ENCODE results near the gene AMH. TPM values are rescaled to one million over a fixed set of nuclear protein-coding genes. Genes with fewer than 3 reads are reported as not detected.
"Not testable (repeated sequence)": the region's sequence is repeated elsewhere in the genome, so short reads cannot be mapped to it uniquely, and the experiment has no call there.

The AMH gene
- polyA plus RNA-seq (ENCODE audit: insufficient read length), result 6.1 TPM

GRCh38 chr19:2249010-2249866 is at the start of gene AMH:
AMH (plus strand) TSS chr19:2249323; CDS start chr19:2249333, 10 bp downstream.
- DNase-seq (ENCODE audit: low read depth), result no peak

DNA sequence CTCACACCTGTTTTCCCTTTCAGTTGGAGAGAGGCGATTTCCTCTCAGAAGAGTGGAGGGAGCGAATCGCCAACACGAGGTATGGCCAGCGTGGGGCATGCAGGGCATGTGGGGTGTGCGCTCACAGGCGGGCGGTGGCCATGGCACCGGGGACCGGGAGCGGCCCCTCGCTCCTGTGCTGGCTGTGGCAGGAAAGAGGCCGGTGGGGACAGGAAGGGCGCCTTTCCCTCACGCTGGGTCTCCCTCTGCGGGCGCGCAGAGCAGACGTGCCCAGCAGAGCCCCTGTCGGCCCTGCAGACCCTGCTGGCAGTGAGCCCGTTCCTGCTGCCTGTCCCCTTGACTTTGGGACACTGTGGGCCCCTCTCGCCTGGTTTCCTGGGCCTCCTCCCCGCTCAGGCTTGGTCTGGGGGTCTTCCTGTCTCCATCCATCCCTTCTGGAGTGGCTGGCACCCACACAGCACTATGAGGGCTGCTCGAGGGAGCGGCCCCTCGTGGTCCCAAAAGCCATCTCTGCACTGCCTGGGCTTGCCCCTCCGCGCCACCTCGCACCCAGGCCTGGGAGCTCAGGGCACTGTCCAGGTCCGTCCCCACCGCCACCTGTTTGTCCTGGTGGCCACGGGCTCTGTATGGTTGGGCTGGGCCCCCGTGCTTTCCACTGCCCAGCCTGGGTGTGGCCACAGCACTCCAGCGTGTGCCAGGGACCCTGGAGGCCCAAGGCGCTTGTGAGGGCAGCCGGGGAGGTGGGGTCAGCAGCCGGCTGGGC is 49.1 kb upstream of the AMH start:
- DNase-seq (ENCODE audit: low read depth), result no peak

GRCh38 chr19:2200624-2201294 is 48.4 kb upstream of the AMH start:
- not testable (repeated sequence) for DNase-seq (ENCODE audit: low read depth)

DNA sequence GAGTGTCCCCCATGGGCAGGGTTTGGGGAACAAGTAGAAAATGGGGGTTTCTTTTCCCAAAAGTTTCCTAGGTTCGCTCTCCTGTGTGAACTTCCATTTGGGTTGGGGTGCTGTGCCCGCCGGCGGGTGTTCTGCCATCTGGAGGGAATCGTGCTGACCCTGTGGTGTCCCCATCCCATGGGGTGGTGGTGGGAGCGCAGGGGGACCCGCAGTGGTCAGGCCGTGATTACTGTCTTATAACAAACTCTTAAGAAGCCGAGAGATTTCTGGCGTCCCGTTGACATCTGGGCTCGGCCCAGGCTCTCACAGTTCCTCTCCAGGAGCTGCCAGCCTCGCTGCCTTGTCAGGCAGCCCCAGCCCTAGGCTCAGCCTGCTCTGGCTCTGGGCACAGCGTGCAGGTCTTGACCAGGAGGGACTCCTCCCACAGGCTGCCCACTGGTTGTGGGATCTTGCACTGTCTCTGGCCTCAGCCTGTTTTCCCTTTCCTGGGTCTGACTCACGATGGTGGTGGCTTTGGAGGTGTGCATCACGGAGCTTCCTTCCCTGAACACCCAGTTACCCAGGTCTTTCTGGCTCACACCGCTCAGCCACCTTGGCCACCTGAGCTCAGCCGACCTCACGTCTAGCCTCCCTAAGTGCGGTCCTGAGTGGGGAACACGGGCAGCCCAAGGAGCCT is 47.5 kb upstream of the AMH start:
- no peak for DNase-seq (ENCODE audit: low read depth)

DNA sequence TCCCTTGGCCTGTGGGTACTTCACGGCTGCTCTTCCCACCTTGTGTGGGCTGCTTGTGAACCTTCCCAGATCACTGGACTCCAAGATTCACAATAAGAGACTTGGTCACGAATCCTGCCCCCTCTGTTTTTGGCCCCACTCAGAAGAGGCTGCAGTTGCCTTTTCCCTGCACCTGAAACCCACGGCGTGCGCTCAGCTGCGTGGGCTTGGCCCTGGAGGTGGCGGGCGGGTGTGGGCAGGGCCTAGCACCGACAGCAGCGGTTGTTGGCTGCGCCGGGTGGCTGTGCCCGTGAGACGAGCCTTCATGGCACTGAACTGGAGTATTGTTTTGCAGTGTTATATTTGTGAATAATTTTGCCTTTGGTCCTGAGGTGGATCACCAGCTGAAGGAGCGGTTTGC is 46.8 kb upstream of the AMH start:
- no peak for DNase-seq (ENCODE audit: low read depth)

DNA sequence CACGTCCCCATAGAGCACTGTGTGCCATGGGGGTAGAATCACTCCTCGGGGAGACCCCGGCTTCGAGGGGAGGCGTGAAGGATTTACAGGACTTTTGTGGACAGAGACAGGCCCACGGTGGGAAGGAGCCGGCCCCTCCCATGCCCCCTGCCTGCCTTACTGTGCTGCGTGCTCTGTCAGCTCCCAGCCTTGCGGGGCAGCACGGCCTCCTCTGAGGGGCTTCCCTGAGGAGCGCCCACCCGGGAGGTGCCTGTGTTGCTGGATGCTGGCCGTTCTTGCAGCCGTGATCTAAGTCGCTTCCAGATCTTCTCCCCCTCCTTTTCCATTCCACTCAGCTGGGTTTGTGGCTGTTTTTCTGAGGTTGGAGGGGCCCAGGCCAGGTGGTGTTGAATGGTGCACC is 42.1 kb upstream of the AMH start:
- no peak for DNase-seq (ENCODE audit: low read depth)

DNA sequence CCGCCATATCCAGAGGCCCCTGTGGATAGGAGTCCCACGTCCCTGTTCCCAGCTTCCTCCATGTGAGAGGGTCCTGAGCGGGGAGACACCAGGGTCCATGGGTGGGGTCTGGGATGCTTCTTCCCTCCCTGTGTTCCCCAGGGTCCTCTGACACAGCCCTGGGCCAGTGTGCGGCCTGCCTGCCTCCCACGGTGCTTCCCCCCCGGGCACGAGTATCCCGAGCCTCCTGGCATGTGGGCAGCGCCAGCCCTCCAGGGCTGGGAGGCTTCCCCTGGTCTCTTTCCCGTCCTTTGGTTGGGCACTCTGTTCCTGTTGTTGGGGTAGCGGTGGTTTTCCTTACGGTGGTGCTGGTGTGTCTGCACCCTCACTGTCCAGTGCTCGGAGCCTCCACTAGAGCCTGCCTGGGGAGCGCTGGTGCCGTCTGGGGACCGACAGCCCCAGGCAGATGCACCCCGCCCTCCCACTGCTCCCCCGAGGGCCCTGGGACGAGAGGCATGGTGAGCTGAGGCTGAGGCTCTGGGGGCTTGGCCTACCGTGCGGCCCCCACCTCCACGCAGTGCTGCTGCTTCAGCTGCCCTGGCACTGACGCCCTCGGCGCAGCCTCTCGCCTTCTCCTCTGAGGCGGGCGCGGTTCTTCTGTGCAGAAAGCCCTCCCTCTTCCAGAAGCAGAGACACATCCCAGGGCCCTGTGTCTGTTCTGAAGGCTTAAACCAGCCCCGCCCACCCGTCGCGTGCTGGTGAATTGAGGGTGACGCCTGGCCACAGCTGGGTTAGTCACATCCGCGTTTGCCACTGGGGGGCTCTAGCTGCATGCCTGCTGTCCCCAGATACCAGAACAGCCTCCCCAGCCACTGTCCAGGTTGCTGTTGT is 40.9 kb upstream of the AMH start:
- no peak for DNase-seq (ENCODE audit: low read depth)

DNA sequence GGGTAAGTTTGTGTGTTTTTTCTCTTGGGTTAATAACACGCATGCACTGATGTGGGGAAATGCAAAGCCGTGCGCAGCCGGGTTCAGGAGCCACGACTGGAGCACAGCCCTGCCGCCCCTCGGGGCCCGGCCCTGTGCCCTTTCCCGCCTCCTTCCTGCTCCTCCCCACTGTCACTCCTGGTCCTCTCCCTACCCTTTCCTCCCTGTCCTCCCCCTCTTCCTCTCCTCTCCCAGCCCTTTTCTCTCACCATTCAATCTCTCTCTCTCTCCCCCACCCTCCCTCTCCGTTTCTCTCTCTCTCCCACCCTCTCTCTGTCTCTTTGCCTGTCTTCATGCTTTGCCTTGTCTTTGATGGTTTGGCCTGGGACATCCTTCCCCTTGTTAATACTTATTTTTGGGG is 40.1 kb upstream of the AMH start:
- DNase-seq (ENCODE audit: low read depth), result no peak

GRCh38 chr19:2209408-2209807 is 39.7 kb upstream of the AMH start:
- DNase-seq (ENCODE audit: low read depth), result no peak

DNA sequence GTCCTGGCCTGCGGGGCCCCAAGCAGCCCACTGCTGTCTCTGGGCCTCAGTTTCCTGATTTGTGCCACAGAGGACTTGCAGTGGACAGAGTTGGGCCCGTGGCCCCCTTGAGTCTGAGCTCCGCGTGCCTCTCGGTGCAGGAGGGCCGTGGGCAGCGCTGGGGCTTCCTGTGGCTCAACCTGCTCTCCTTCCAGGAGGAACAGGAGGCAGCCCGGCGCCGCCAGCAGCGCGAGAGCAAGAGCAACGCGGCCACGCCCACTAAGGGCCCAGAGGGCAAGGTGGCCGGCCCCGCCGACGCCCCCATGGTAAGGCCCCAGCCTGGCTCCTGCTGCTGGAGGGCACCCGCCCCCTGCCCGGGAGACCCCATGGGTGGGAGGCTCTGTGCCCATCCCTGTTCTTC is 38.9 kb upstream of the AMH start:
- DNase-seq (ENCODE audit: low read depth), result no peak

GRCh38 chr19:2210987-2211740 is 38.0 kb upstream of the AMH start:
- DNase-seq (ENCODE audit: low read depth), result no peak

DNA sequence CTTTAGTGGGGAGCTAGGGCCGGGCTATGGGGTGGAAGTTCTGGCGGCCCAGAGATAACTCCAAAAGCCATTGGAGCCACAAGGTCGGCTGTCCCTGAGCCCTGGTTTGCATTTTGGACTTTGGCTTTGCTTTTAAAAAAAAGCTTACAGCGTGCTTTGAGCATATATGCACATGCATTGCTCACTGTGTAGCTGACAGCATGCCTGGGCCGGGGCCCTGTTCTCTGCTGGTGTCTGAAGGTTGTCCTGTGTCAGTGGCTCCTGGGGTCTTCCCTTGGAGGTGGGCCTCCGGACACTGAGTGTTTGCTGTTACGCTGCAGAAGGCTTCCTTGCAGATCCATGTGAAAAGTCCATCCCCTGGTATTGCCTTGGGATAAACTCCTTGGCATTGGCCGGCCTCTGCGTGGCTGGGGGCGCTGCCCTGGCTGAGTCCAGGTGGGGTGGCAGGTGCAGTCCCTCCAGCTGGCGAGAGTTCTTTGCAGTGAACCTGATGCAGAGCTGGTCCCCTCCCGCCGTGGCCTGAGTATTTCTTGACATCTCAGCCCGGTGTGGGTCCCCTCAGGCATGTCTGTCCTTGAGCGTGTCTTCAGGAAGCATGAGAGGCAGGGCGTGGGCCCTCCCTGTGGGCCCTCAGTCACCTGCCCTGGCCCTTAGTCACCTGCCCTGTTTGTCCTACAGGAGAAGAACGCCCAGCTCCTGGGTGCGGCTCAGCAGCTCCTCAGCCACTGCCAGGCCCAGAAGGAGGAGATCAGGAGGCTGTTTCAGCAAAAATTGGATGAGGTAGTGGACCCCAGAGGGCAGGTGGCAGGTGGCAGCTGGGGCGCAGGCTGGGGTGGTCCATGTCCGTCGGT is 36.0 kb upstream of the AMH start:
- DNase-seq (ENCODE audit: low read depth), result no peak

- peak; percentile 48 for DNase-seq (ENCODE audit: low read depth)
These were observed 35.3 kb upstream of the AMH start for GRCh38 chr19:2213799-2214198.

- peak; percentile 9 for DNase-seq (ENCODE audit: low read depth)
These were observed 34.9 kb upstream of the AMH start for GRCh38 chr19:2214251-2214650.

DNA sequence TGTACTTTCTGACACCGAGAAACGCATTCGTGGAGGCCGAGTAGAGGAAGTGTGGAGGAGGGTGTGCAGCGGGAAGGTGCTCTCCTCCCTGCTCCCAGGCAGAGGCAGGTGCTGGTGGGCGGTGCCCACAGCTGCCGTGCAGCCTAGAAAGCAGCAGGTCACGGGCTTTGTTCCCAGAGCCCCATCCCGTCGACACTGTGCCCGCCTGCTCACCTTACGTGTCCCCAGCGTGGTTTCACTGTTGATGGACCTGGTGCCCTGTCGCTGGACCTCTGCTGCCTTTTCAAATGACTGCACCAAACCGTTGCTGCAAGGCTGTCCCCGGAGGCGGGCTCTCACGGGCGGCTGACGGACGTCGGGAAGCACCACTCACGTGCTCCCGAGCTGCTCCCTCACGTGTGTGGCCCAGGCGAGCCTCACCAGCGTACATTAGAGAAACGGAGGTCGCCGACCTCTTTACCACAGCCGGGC is 33.8 kb upstream of the AMH start:
- DNase-seq (ENCODE audit: low read depth), result no peak

DNA sequence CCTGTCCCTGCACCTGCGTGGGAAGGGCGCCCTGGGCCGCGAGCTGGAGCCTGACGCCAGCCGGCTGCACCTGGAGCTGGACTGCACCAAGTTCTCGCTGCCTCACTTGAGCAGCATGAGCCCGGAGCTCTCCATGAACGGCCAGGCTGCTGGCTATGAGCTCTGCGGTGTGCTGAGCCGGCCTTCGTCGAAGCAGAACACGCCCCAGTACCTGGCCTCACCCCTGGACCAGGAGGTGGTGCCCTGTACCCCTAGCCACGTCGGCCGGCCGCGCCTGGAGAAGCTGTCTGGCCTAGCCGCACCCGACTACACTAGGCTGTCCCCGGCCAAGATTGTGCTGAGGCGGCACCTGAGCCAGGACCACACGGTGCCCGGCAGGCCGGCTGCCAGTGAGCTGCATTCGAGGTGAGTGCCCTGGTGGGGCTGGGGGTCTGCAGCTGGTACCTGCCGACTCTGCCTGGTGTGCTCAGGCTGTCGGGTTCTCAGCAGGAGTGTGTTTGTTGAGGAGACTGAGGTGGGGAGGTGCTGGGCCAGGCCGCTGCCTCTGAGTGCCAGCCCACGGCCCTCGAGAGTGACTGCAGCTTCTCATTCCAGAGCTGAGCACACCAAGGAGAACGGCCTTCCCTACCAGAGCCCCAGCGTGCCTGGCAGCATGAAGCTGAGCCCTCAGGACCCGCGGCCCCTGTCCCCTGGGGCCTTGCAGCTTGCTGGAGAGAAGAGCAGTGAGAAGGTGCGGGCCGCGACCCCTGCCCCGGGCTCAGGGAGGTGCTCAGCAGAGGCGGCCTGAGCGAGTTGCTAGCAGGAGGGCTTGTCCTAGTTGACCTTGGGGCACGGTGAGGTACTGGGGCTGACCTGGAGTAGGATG is 32.5 kb upstream of the AMH start:
- DNase-seq (ENCODE audit: low read depth), result no peak

GRCh38 chr19:2217591-2217990 is 31.5 kb upstream of the AMH start:
- DNase-seq (ENCODE audit: low read depth), result no peak

DNA sequence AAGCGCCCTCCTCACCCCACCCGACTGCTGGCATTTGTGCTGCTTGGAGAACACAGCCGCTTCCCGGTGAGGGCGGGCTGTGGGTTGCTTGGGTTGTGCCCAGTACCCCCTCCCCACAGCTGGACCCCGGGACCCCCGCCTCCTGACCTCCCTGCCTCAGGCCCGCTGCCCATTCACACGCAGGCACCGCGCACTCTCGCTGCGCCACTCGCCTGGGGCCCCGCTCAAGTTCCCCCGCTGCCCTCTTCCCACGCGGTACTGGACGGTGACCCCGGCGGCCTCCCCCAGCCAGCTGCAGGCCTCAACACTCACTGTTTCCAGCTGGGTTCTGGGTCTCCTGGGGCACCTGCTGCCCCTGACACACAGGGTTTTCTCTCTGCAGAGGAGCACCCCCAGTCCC is 29.4 kb upstream of the AMH start:
- no peak for DNase-seq (ENCODE audit: low read depth)

Data from forelimb muscle (tissue), 1 donor.